ENCODE results near the gene PPARG.
A peak's percentile ranks its signal among the peaks of the same experiment; 100 is the strongest.

Gene PPARG

DNA sequence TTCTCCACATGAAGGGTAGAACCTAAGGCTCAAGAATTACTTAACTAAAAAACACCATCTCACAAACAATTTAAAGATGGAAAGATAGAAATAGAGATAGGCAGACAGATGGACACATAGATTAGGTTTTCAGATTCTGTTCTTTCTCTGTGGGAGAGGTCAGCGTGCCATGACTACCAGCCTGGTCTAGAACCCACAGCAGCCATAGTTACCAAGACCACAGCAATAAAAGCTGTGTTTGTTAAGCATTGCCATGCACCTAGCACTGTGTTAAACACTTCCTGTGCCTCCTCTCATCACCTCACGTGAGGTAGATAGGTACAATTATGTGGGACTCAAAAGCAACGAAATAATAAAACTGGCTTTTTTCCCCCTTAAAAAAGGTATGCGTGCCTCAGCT, 112.3 kb downstream of the PPARG start:
- H3K4me3 ChIP-seq (ENCODE audit: control insufficient read depth, low read depth, low read length), result no peak overlapping the region
- no peak for DNase-seq (ENCODE audit: low read depth)
- TF ChIP-seq, protein P1, sequence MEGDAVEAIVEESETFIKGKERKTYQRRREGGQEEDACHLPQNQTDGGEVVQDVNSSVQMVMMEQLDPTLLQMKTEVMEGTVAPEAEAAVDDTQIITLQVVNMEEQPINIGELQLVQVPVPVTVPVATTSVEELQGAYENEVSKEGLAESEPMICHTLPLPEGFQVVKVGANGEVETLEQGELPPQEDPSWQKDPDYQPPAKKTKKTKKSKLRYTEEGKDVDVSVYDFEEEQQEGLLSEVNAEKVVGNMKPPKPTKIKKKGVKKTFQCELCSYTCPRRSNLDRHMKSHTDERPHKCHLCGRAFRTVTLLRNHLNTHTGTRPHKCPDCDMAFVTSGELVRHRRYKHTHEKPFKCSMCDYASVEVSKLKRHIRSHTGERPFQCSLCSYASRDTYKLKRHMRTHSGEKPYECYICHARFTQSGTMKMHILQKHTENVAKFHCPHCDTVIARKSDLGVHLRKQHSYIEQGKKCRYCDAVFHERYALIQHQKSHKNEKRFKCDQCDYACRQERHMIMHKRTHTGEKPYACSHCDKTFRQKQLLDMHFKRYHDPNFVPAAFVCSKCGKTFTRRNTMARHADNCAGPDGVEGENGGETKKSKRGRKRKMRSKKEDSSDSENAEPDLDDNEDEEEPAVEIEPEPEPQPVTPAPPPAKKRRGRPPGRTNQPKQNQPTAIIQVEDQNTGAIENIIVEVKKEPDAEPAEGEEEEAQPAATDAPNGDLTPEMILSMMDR (conservative IDR thresholded peaks at IDR 0.05; ENCODE audit: control insufficient read depth, insufficient read depth, low read depth, low read length), result no peak

DNA sequence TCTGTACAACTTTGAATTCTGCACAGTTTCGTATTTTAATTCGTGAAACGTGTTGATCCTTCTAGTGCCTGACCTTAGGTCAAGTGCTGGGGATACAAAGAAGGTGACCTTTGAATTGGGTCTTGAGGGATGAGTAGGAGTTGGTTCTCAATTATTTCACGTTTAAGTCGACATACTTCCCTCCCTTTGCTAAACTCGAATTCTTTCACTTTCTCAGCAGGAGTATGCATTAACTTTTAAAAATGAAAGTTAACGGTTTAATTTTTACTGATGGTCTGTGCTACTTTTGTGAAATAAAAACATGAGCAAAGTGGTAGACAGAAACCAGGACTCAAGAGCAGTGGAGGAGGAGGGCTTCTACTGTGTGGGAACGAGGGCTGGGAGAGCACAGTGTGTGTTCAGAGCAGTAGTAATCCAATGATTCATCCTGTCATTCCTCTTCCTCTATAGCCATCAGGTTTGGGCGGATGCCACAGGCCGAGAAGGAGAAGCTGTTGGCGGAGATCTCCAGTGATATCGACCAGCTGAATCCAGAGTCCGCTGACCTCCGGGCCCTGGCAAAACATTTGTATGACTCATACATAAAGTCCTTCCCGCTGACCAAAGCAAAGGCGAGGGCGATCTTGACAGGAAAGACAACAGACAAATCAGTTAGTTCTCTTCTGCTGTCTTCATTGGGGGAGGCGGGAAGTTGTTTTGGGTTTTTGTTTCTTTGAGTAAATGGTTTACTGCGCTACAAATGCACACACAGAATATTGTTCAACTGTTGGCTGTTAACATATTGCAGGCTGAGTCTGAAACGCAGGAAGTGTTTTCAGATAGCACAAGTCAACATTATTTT, 116.8 kb downstream of the PPARG start:
- TF ChIP-seq, protein P1 (conservative IDR thresholded peaks at IDR 0.05; ENCODE audit: control insufficient read depth, insufficient read depth, low read depth, low read length), result no peak
- no peak overlapping the region for H3K4me3 ChIP-seq (ENCODE audit: control insufficient read depth, low read depth, low read length)
- peak; percentile 99 for DNase-seq (ENCODE audit: low read depth)

DNA sequence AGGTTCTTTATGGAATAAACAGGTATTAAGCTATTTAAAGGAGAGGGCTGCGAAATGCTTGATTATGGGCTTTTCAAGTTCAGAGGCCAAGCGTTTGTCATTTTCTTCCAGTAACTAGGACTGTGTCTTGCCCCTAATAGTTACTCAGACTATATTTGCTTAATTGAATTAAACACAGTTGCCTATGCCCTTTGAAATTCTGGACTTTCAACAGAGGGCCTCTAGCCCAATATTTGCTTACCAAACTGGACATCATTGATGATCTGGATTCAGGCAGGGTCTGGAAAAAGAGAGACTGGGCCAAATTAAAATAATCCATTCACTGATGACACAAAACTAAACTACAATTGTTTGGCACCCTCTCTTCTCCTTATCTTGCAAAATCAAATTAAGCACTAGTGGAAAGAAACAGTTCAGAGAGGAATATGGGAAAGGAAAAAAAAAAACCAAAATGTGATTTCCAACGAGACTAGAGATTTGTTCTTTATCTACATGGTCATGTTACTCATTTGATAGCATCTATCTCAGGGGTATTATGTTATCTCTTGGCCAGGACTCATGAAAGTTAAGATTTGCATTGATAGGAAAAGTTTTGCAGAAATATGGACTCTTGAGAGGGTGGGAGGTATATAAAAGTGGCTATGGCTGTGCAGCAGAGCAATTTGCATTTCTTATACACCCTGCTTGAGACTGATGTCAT, 120.3 kb downstream of the PPARG start:
- DNase-seq (ENCODE audit: low read depth), result no peak
- TF ChIP-seq, protein P1 (conservative IDR thresholded peaks at IDR 0.05; ENCODE audit: control insufficient read depth, insufficient read depth, low read depth, low read length), result no peak
- no peak overlapping the region for H3K4me3 ChIP-seq (ENCODE audit: control insufficient read depth, low read depth, low read length)

DNA sequence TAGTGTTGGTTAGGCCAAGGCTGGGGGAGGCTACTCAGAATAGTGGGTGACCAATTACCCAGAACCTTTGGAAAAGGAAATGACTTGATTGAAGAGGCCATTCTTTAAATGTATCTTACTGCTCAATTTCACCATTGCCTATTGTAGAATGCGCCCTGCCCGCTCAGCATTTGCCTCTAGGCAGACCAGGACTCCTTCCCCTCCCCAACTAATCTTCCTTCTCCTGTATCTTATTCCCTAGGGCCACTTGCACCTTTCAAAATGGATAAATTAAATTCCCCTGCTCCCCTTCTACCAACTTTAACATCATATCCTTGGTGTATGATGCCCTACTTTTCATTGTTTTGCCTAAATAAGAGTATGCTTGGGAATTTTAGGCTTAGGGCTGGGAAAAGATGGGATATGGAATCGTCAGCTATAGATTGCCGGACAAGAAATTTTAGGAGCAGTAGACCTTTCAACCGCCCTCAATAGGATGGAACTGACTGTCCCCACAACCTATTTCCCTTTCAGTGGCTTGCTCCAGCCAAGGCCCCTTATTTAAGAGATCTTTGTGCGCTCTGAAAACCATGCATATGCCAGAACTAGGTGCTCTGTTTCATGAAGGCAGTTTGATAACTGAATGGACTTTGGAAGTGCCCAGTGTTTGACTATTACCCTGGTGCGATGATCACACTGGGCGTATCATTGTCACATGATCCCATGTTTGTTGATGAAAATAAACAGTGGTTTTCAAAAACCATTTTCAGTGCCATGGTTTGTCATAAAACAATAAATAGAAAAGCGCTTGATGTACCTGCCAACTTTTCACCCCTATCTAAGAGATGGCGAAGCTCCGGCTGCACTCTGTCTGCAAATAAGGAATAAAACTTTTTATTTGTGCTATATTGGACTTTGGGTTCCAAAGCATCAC, 121.1 kb downstream of the PPARG start:
- H3K4me3 ChIP-seq (ENCODE audit: control insufficient read depth, low read depth, low read length), result no peak overlapping the region
- TF ChIP-seq, protein P1 (conservative IDR thresholded peaks at IDR 0.05; ENCODE audit: control insufficient read depth, insufficient read depth, low read depth, low read length), result no peak
- no peak for DNase-seq (ENCODE audit: low read depth)

DNA sequence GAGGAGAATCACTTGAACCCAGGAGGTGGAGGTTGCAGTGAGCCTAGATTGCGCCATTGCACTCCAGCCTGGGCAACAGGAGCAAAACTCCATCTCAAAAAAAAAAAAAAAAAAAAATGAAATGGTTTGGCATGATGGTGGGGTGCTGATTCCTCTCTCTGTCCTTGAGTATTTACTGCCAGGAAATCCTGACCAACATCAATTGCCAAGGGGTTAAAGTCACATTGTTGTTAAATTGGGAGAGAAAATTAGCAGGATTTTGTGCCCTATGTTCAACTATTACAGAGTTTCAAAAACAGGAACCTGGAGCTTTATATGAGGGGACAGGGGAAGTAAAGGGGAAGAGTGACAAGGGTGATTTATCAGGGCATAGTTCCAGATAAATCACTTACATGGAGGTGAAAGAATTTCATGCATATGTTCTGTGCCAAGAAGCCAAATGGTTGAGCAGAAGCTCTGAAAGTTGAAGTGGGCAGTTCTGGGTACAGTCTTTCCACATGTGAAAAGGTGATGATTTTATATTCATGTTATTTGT, 124.9 kb downstream of the PPARG start:
- TF ChIP-seq, protein P1 (conservative IDR thresholded peaks at IDR 0.05; ENCODE audit: control insufficient read depth, insufficient read depth, low read depth, low read length), result no peak
- DNase-seq (ENCODE audit: low read depth), result no peak

More for the DNA sequence above, 124.9 kb downstream of the PPARG start:
- H3K4me3 ChIP-seq (ENCODE audit: control insufficient read depth, low read depth, low read length), result no peak overlapping the region
